Trophoblast cell (in vitro differentiated cells and primary cell): ENCODE measurements around the gene SEZ6L.

Source experiments
- DNase-seq, 2 donors: peaks; one replicate each; pipeline ENCODE4 v3.0.0-alpha.2; 2016
- H2AFZ ChIP-seq: 2 replicates; pipeline ENCODE4 v1.6.1; 2013; ENCODE audit warnings: low read length, moderate library complexity, mild to moderate bottlenecking; ENCODE audit not compliant: insufficient read depth, poor library complexity
- H2AK5ac ChIP-seq: 2 replicates; pipeline ENCODE4 v1.6.1; 2013; ENCODE audit warnings: mild to moderate bottlenecking, low read length
- H2BK120ac ChIP-seq: 2 replicates; pipeline ENCODE4 v1.6.1; 2013; ENCODE audit warnings: low read length, mild to moderate bottlenecking, moderate library complexity; ENCODE audit not compliant: insufficient read depth, poor library complexity
- H2BK12ac ChIP-seq: 2 replicates; pipeline ENCODE4 v1.6.1; 2013; ENCODE audit warnings: mild to moderate bottlenecking, low read length, moderate library complexity
- H2BK5ac ChIP-seq: 2 replicates; pipeline ENCODE4 v1.6.1; 2013; ENCODE audit warnings: low read length, low read depth, moderate library complexity, mild to moderate bottlenecking; ENCODE audit not compliant: poor library complexity
- H3K14ac ChIP-seq: 2 replicates; pipeline ENCODE4 v1.6.1; 2013; ENCODE audit warnings: mild to moderate bottlenecking, low read length
- H3K18ac ChIP-seq: 2 replicates; pipeline ENCODE4 v1.6.1; 2013; ENCODE audit warnings: mild to moderate bottlenecking, low read length
- H3K23ac ChIP-seq: 2 replicates; pipeline ENCODE4 v1.6.1; 2013; ENCODE audit warnings: low read length
- H3K27ac ChIP-seq: 2 replicates; pipeline ENCODE4 v1.5.1; 2013; ENCODE audit warnings: low read depth, mild to moderate bottlenecking, inconsistent platforms, low read length, moderate library complexity
- H3K27me3 ChIP-seq: 2 replicates; pipeline ENCODE4 v1.6.1; 2013; ENCODE audit warnings: inconsistent platforms, mild to moderate bottlenecking, low read length, moderate library complexity; ENCODE audit not compliant: insufficient read depth
- H3K36me3 ChIP-seq, 2 experiments: 1 replicate in 1 of 2; 2 replicates in 1 of 2; pipeline ENCODE4 v1.6.1; 2013; ENCODE audit warnings: low read length in 2 of 2, mild to moderate bottlenecking in 2 of 2, moderate library complexity in 1 of 2; ENCODE audit not compliant: insufficient read depth in 2 of 2, control insufficient read depth in 1 of 2
- H3K4ac ChIP-seq: 2 replicates; pipeline ENCODE4 v1.6.1; 2013; ENCODE audit warnings: low read depth, mild to moderate bottlenecking, low read length, moderate library complexity
- H3K4me1 ChIP-seq, 2 experiments: 1 replicate in 1 of 2; 2 replicates in 1 of 2; pipeline ENCODE4 v1.6.1; 2013; ENCODE audit warnings: low read length in 2 of 2, mild to moderate bottlenecking in 2 of 2, moderate library complexity in 1 of 2; ENCODE audit not compliant: insufficient read depth in 2 of 2, control insufficient read depth in 1 of 2
- H3K4me2 ChIP-seq: 2 replicates; pipeline ENCODE4 v1.6.1; 2013; ENCODE audit warnings: inconsistent platforms, mild to moderate bottlenecking, low read length, moderate library complexity
- H3K4me3 ChIP-seq: 2 replicates; pipeline ENCODE4 v1.5.1; 2013; ENCODE audit warnings: mild to moderate bottlenecking, low read depth, low read length, inconsistent platforms
- H3K79me1 ChIP-seq: one replicate; pipeline ENCODE4 v1.6.1; 2013; ENCODE audit warnings: low read length
- H3K79me2 ChIP-seq: 2 replicates; pipeline ENCODE4 v1.6.1; 2013; ENCODE audit warnings: low read length, mild to moderate bottlenecking; ENCODE audit not compliant: control insufficient read depth, insufficient read depth, poor library complexity
- H3K9ac ChIP-seq: 2 replicates; pipeline ENCODE4 v1.6.1; 2013; ENCODE audit warnings: mild to moderate bottlenecking, low read length
- H3K9me3 ChIP-seq: 2 replicates; pipeline ENCODE4 v1.6.1; 2013; ENCODE audit warnings: low read depth, mild to moderate bottlenecking, control low read depth, inconsistent platforms, low read length; ENCODE audit not compliant: insufficient read depth
- H4K12ac ChIP-seq: 2 replicates; pipeline ENCODE4 v1.6.1; 2013; ENCODE audit warnings: low read depth, mild to moderate bottlenecking, low read length, moderate library complexity
- H4K8ac ChIP-seq: 2 replicates; pipeline ENCODE4 v1.6.1; 2013; ENCODE audit warnings: low read depth, mild to moderate bottlenecking, low read length, moderate library complexity
- H4K91ac ChIP-seq: one replicate; pipeline ENCODE4 v1.6.1; 2013; ENCODE audit warnings: low read depth, mild to moderate bottlenecking, low read length, moderate library complexity
- WGBS: extraction: QIAGEN DNeasy Blood & Tissue Kit; methylation state at CpG from one replicate; pipeline ENCODE4 v1.1.7; 2013; ENCODE audit warnings: missing lambda C conversion rate; ENCODE audit not compliant: insufficient read length, insufficient coverage; ENCODE audit errors: extremely low coverage; 5-methylcytosine and 5-hydroxymethylcytosine counted together

SEZ6L gene

DNA sequence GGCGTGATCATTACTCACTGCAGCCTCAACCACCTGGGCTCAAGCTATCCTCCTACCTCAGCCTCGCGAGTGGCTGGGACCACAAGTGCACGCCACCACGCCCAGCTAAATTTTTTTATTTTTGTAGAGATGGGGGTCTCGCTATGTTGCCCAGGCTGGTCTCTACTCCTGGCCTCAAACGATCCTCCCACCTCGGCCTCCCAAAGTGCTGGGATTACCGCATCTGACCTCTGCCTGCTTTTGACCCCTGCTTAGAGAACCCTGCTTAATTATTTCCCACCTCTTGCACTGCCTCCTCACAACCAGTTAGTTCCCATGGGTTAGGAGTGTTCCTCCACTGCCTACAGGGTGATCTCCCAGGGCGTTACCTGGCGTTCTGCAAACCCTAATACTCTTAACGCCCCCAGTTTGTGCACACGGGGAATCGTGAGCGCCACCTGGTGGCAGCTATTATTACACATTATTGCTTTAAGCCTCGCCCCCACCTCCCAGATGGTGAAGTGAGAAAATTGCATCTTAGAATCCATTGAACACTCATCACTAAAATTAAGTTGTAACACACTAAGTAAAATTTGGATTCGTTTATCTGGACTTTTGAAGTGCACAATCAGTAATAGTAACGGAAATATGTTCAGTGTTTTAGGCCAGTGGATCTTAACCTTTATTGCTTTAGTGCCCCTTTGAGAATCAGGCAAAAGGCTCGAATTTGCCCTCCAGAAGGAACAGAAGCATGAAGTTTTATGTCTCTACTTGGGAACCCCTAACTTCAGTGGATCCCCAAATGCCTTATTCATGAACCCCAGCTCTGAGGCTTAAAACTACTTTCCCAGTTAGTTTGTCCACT, 198.4 kb downstream of the SEZ6L start:
- no peak overlapping the region for H2AK5ac ChIP-seq
- WGBS, result no CpG with 5 or more reads among the region's 19 CpGs
- H4K8ac ChIP-seq, result no peak overlapping the region
- no peak overlapping the region for H3K14ac ChIP-seq
- no peak overlapping the region for H2AFZ ChIP-seq
- H3K9ac ChIP-seq, result no peak overlapping the region
- no peaks in the 10 kb centered on the region for H3K9me3 ChIP-seq
- no peaks in the 10 kb centered on the region for H3K27me3 ChIP-seq
- H3K4me1 ChIP-seq, result no peaks in the 10 kb centered on the region
- no peak overlapping the region for H4K12ac ChIP-seq
- peak; percentile 40 to 78 for DNase-seq
- H2BK120ac ChIP-seq, result no peak overlapping the region
- H3K23ac ChIP-seq, result no peak overlapping the region
- H3K27ac ChIP-seq, result no peak overlapping the region
- H2BK12ac ChIP-seq, result no peak overlapping the region
- no peak overlapping the region for H3K4me2 ChIP-seq
- H3K36me3 ChIP-seq, result no peaks in the 10 kb centered on the region
- no peak overlapping the region for H2BK5ac ChIP-seq
- H3K4me3 ChIP-seq, result no peak overlapping the region
- no peak overlapping the region for H3K18ac ChIP-seq
- H3K4ac ChIP-seq, result no peak overlapping the region
- H3K79me2 ChIP-seq, result no peaks in the 10 kb centered on the region
- no peaks in the 10 kb centered on the region for H3K79me1 ChIP-seq
- H4K91ac ChIP-seq, result no peak overlapping the region

- Histone ChIP-seq H2AK5ac (no peak overlapping the region), H4K12ac (no peak overlapping the region), H3K4me2 (no peak overlapping the region), H4K91ac (no peak overlapping the region), H2BK5ac (no peak overlapping the region), H3K14ac (no peak overlapping the region), H3K4me3 (no peak overlapping the region), H3K23ac (no peak overlapping the region), H2BK12ac (no peak overlapping the region), H3K79me1 (no peaks in the 10 kb centered on the region), H3K27me3 (no peaks in the 10 kb centered on the region), H3K4me1 (no peaks in the 10 kb centered on the region), H3K79me2 (no peaks in the 10 kb centered on the region), H4K8ac (no peak overlapping the region), H3K27ac (no peak overlapping the region), H2AFZ (no peak overlapping the region), H3K9me3 (no peaks in the 10 kb centered on the region), H2BK120ac (no peak overlapping the region), H3K18ac (no peak overlapping the region), H3K4ac (no peak overlapping the region), H3K36me3 (no peaks in the 10 kb centered on the region), H3K9ac (no peak overlapping the region)
- WGBS, result no CpG with 5 or more reads among the region's 4 CpGs
- peak; percentile 44 to 70 for DNase-seq
Measured at GRCh38 chr22:26372890-26373289, 203.6 kb downstream of the SEZ6L start.

DNA sequence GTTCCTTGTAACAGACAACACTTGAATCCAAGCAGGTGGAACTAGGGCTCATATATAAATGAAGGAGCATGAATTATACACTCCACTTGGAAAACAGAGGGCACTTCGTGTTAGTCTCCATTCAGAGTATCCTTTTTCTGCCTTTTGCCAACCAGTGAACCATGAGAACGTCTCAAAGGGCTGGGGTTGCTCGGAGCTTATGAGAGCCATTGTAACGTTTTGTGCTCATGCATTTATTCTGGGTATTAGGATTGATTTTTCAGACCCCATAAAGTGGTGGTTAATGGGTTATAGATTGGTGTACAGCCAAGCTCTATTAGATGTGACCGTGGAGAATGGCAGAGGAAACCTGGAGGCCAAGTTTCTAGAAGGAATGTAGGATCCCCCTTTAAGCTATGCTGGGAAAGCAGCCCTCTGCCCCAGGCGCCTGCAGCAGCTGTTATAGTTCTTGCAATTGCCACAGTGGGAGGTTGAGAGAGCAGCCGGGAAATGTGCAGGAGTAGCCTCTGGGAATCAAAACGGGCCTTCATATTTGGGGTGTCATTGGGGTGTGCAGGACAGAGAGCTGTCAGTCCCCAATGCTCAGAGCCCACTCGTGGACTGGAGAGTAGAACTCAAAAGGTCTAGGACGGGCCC, 205.2 kb downstream of the SEZ6L start:
- Histone ChIP-seq H3K14ac (no peak overlapping the region), H3K79me2 (no peaks in the 10 kb centered on the region), H3K23ac (no peak overlapping the region), H3K4me3 (no peak overlapping the region), H2AK5ac (no peak overlapping the region), H3K4ac (no peak overlapping the region), H3K27ac (no peak overlapping the region), H3K4me1 (no peaks in the 10 kb centered on the region), H2BK120ac (no peak overlapping the region), H2BK5ac (no peak overlapping the region), H4K12ac (no peak overlapping the region), H2BK12ac (no peak overlapping the region), H3K36me3 (no peaks in the 10 kb centered on the region), H3K9me3 (no peaks in the 10 kb centered on the region), H4K8ac (no peak overlapping the region), H4K91ac (no peak overlapping the region), H3K18ac (no peak overlapping the region), H3K79me1 (no peaks in the 10 kb centered on the region), H3K27me3 (no peaks in the 10 kb centered on the region), H3K4me2 (no peak overlapping the region), H3K9ac (no peak overlapping the region), H2AFZ (no peak overlapping the region)
- DNase-seq, result peak in 1 of 2 donors; percentile 61
- no CpG with 5 or more reads among the region's 10 CpGs for WGBS

- no peaks in the 10 kb centered on the region for H3K79me1 ChIP-seq
- H3K14ac ChIP-seq, result no peak overlapping the region
- no peaks in the 10 kb centered on the region for H3K36me3 ChIP-seq
- H3K79me2 ChIP-seq, result no peaks in the 10 kb centered on the region
- H3K4me1 ChIP-seq, result no peaks in the 10 kb centered on the region
- no CpG with 5 or more reads among the region's 15 CpGs for WGBS
- no peak overlapping the region for H3K9ac ChIP-seq
- H3K9me3 ChIP-seq, result peaks cover 3% of the 10 kb centered on the region
- no peak overlapping the region for H3K18ac ChIP-seq
- no peak overlapping the region for H2AK5ac ChIP-seq
- H3K4ac ChIP-seq, result no peak overlapping the region
- DNase-seq, result no peak
- no peak overlapping the region for H3K4me3 ChIP-seq
- no peaks in the 10 kb centered on the region for H3K27me3 ChIP-seq
- no peak overlapping the region for H4K91ac ChIP-seq
- no peak overlapping the region for H2BK5ac ChIP-seq
- H4K12ac ChIP-seq, result no peak overlapping the region
- H2BK120ac ChIP-seq, result no peak overlapping the region
- no peak overlapping the region for H4K8ac ChIP-seq
- no peak overlapping the region for H3K23ac ChIP-seq
- no peak overlapping the region for H2BK12ac ChIP-seq
- H2AFZ ChIP-seq, result no peak overlapping the region
- H3K4me2 ChIP-seq, result no peak overlapping the region
- H3K27ac ChIP-seq, result no peak overlapping the region
Measured at GRCh38 chr22:26377170-26377830, 208.0 kb downstream of the SEZ6L start.
